ENCODE results near the gene CD79B.
"Not testable (repeated sequence)": the region's sequence is repeated elsewhere in the genome, so short reads cannot be mapped to it uniquely, and the experiment has no call there.

CD79B gene

GRCh38 chr17:63922402-63922801 lies 9.7 kb downstream of the CD79B start:
- H3K4me3 ChIP-seq (ENCODE audit: insufficient read depth, low read depth, low read length, poor library complexity, severe bottlenecking); H3K9me3 ChIP-seq (ENCODE audit: control insufficient read depth, low read length); H3K27ac ChIP-seq (ENCODE audit: insufficient read depth, low read length, poor library complexity, severe bottlenecking); H3K27me3 ChIP-seq (replicated peaks; ENCODE audit: control insufficient read depth, insufficient read depth, low read length, poor library complexity, severe bottlenecking); DNase-seq; H3K4me1 ChIP-seq (ENCODE audit: control insufficient read depth, insufficient read depth, low read length, poor library complexity, severe bottlenecking); H3K36me3 ChIP-seq (ENCODE audit: control insufficient read depth, insufficient read depth, low read length): not testable (repeated sequence)

- H3K4me1 ChIP-seq (ENCODE audit: control insufficient read depth, insufficient read depth, low read length, poor library complexity, severe bottlenecking); H3K9me3 ChIP-seq (ENCODE audit: control insufficient read depth, low read length); H3K36me3 ChIP-seq (ENCODE audit: control insufficient read depth, insufficient read depth, low read length); H3K4me3 ChIP-seq (ENCODE audit: insufficient read depth, low read depth, low read length, poor library complexity, severe bottlenecking); DNase-seq; H3K27me3 ChIP-seq (replicated peaks; ENCODE audit: control insufficient read depth, insufficient read depth, low read length, poor library complexity, severe bottlenecking); H3K27ac ChIP-seq (ENCODE audit: insufficient read depth, low read length, poor library complexity, severe bottlenecking): not testable (repeated sequence)
These were observed 11.4 kb downstream of the CD79B start for GRCh38 chr17:63920779-63921178.

- DNase-seq; H3K4me1 ChIP-seq (ENCODE audit: control insufficient read depth, insufficient read depth, low read length, poor library complexity, severe bottlenecking); H3K27ac ChIP-seq (ENCODE audit: insufficient read depth, low read length, poor library complexity, severe bottlenecking); H3K9me3 ChIP-seq (ENCODE audit: control insufficient read depth, low read length); H3K4me3 ChIP-seq (ENCODE audit: insufficient read depth, low read depth, low read length, poor library complexity, severe bottlenecking); H3K36me3 ChIP-seq (ENCODE audit: control insufficient read depth, insufficient read depth, low read length); H3K27me3 ChIP-seq (replicated peaks; ENCODE audit: control insufficient read depth, insufficient read depth, low read length, poor library complexity, severe bottlenecking): not testable (repeated sequence)
These were observed 12.1 kb downstream of the CD79B start for GRCh38 chr17:63920050-63920449.

GRCh38 chr17:63919311-63919723 lies 12.8 kb downstream of the CD79B start:
- peak; percentile 53 to 62 (median 54) for DNase-seq
- Histone ChIP-seq H3K4me1 (ENCODE audit: control insufficient read depth, insufficient read depth, low read length, poor library complexity, severe bottlenecking) (peaks cover 8% of the 10 kb centered on the region), H3K27me3 (replicated peaks; ENCODE audit: control insufficient read depth, insufficient read depth, low read length, poor library complexity, severe bottlenecking) (no peaks in the 10 kb centered on the region), H3K27ac (ENCODE audit: insufficient read depth, low read length, poor library complexity, severe bottlenecking) (no peak overlapping the region), H3K9me3 (ENCODE audit: control insufficient read depth, low read length) (no peaks in the 10 kb centered on the region), H3K36me3 (ENCODE audit: control insufficient read depth, insufficient read depth, low read length) (no peaks in the 10 kb centered on the region), H3K4me3 (ENCODE audit: insufficient read depth, low read depth, low read length, poor library complexity, severe bottlenecking) (no peak overlapping the region)

- H3K9me3 ChIP-seq (ENCODE audit: control insufficient read depth, low read length); H3K27ac ChIP-seq (ENCODE audit: insufficient read depth, low read length, poor library complexity, severe bottlenecking); H3K4me1 ChIP-seq (ENCODE audit: control insufficient read depth, insufficient read depth, low read length, poor library complexity, severe bottlenecking); DNase-seq; H3K27me3 ChIP-seq (replicated peaks; ENCODE audit: control insufficient read depth, insufficient read depth, low read length, poor library complexity, severe bottlenecking); H3K36me3 ChIP-seq (ENCODE audit: control insufficient read depth, insufficient read depth, low read length); H3K4me3 ChIP-seq (ENCODE audit: insufficient read depth, low read depth, low read length, poor library complexity, severe bottlenecking): not testable (repeated sequence)
These were observed 13.3 kb downstream of the CD79B start, which contains the start of gene GH1 for GRCh38 chr17:63918789-63919305. Gene GH1 (minus strand): TSS chr17:63918839. CDS start chr17:63918776, 63 bp downstream.

- Histone ChIP-seq H3K9me3 (ENCODE audit: control insufficient read depth, low read length) (no peaks in the 10 kb centered on the region), H3K4me3 (ENCODE audit: insufficient read depth, low read depth, low read length, poor library complexity, severe bottlenecking) (no peak overlapping the region), H3K27me3 (replicated peaks; ENCODE audit: control insufficient read depth, insufficient read depth, low read length, poor library complexity, severe bottlenecking) (no peaks in the 10 kb centered on the region), H3K4me1 (ENCODE audit: control insufficient read depth, insufficient read depth, low read length, poor library complexity, severe bottlenecking) (peaks cover 8% of the 10 kb centered on the region), H3K36me3 (ENCODE audit: control insufficient read depth, insufficient read depth, low read length) (no peaks in the 10 kb centered on the region), H3K27ac (ENCODE audit: insufficient read depth, low read length, poor library complexity, severe bottlenecking) (no peak overlapping the region)
- no peak for DNase-seq
These were observed 13.8 kb downstream of the CD79B start for GRCh38 chr17:63918305-63918704.

- Histone ChIP-seq H3K4me3 (ENCODE audit: insufficient read depth, low read depth, low read length, poor library complexity, severe bottlenecking) (no peak overlapping the region), H3K4me1 (ENCODE audit: control insufficient read depth, insufficient read depth, low read length, poor library complexity, severe bottlenecking) (peaks cover 8% of the 10 kb centered on the region), H3K27ac (ENCODE audit: insufficient read depth, low read length, poor library complexity, severe bottlenecking) (no peak overlapping the region), H3K9me3 (ENCODE audit: control insufficient read depth, low read length) (no peaks in the 10 kb centered on the region), H3K27me3 (replicated peaks; ENCODE audit: control insufficient read depth, insufficient read depth, low read length, poor library complexity, severe bottlenecking) (no peaks in the 10 kb centered on the region), H3K36me3 (ENCODE audit: control insufficient read depth, insufficient read depth, low read length) (no peaks in the 10 kb centered on the region)
- DNase-seq = no peak
These were observed 14.5 kb downstream of the CD79B start for GRCh38 chr17:63917646-63918045.

GRCh38 chr17:63917206-63917605 lies 14.9 kb downstream of the CD79B start:
- H3K4me3 ChIP-seq (ENCODE audit: insufficient read depth, low read depth, low read length, poor library complexity, severe bottlenecking); H3K27me3 ChIP-seq (replicated peaks; ENCODE audit: control insufficient read depth, insufficient read depth, low read length, poor library complexity, severe bottlenecking); DNase-seq; H3K4me1 ChIP-seq (ENCODE audit: control insufficient read depth, insufficient read depth, low read length, poor library complexity, severe bottlenecking); H3K36me3 ChIP-seq (ENCODE audit: control insufficient read depth, insufficient read depth, low read length); H3K27ac ChIP-seq (ENCODE audit: insufficient read depth, low read length, poor library complexity, severe bottlenecking); H3K9me3 ChIP-seq (ENCODE audit: control insufficient read depth, low read length): not testable (repeated sequence)

- H3K27me3 ChIP-seq (replicated peaks; ENCODE audit: control insufficient read depth, insufficient read depth, low read length, poor library complexity, severe bottlenecking) = no peaks in the 10 kb centered on the region
- H3K4me1 ChIP-seq (ENCODE audit: control insufficient read depth, insufficient read depth, low read length, poor library complexity, severe bottlenecking) = peaks cover 8% of the 10 kb centered on the region
- DNase-seq = no peak
- no peaks in the 10 kb centered on the region for H3K9me3 ChIP-seq (ENCODE audit: control insufficient read depth, low read length)
- no peak overlapping the region for H3K4me3 ChIP-seq (ENCODE audit: insufficient read depth, low read depth, low read length, poor library complexity, severe bottlenecking)
- H3K27ac ChIP-seq (ENCODE audit: insufficient read depth, low read length, poor library complexity, severe bottlenecking) = no peak overlapping the region
- no peaks in the 10 kb centered on the region for H3K36me3 ChIP-seq (ENCODE audit: control insufficient read depth, insufficient read depth, low read length)
These were observed 15.5 kb downstream of the CD79B start for GRCh38 chr17:63916566-63917185.

GRCh38 chr17:63915753-63916152 lies 16.4 kb downstream of the CD79B start:
- H3K27me3 ChIP-seq (replicated peaks; ENCODE audit: control insufficient read depth, insufficient read depth, low read length, poor library complexity, severe bottlenecking) = not testable (repeated sequence)

More at GRCh38 chr17:63915753-63916152, 16.4 kb downstream of the CD79B start:
- DNase-seq; H3K36me3 ChIP-seq (ENCODE audit: control insufficient read depth, insufficient read depth, low read length); H3K4me3 ChIP-seq (ENCODE audit: insufficient read depth, low read depth, low read length, poor library complexity, severe bottlenecking); H3K4me1 ChIP-seq (ENCODE audit: control insufficient read depth, insufficient read depth, low read length, poor library complexity, severe bottlenecking); H3K9me3 ChIP-seq (ENCODE audit: control insufficient read depth, low read length); H3K27ac ChIP-seq (ENCODE audit: insufficient read depth, low read length, poor library complexity, severe bottlenecking): not testable (repeated sequence)
